ENCODE measurements around the gene MYH9. TPM values are rescaled to one million over a fixed set of nuclear protein-coding genes. Genes with fewer than 3 reads are reported as not detected.

MYH9 gene
- polyA plus RNA-seq, 1 donor from 2014 or later: 7.1 TPM

GRCh38 chr22:36232715-36233401, 154.9 kb downstream of the MYH9 start:
- H3K9ac ChIP-seq (ENCODE audit: low read length): no peak overlapping the region
- H3K4me3 ChIP-seq (ENCODE audit: low read length): no peak overlapping the region
- H3F3A ChIP-seq (ENCODE audit: insufficient read depth, low read length, poor library complexity, severe bottlenecking): no peaks in the 10 kb centered on the region
- no peak overlapping the region for H3K4me2 ChIP-seq (ENCODE audit: low read length)
- H3K9me2 ChIP-seq (ENCODE audit: insufficient read depth, low read length): no peaks in the 10 kb centered on the region
- H4K20me1 ChIP-seq (ENCODE audit: insufficient read depth): no peaks in the 10 kb centered on the region
- TF ChIP-seq REST (IDR thresholded peaks at IDR 0.05; ENCODE audit: borderline replicate concordance): no peak
- no peak for TF ChIP-seq POLR2AphosphoS5 (IDR thresholded peaks at IDR 0.05)
- no peak for TF ChIP-seq CTCF (IDR thresholded peaks at IDR 0.05; ENCODE audit: poor library complexity, severe bottlenecking)
- no peak for TF ChIP-seq EP300 (conservative IDR thresholded peaks at IDR 0.05; ENCODE audit: poor library complexity, severe bottlenecking)
- no peak for TF ChIP-seq SMC3 (conservative IDR thresholded peaks at IDR 0.05; ENCODE audit: poor library complexity)
- no peak for TF ChIP-seq EZH2 (IDR thresholded peaks at IDR 0.05; ENCODE audit: borderline replicate concordance, insufficient read depth, low read length, poor library complexity, severe bottlenecking)
- H3K9me3 ChIP-seq (ENCODE audit: low read length): no peaks in the 10 kb centered on the region
- no peak overlapping the region for H3K27ac ChIP-seq (ENCODE audit: low read length)
- H3K36me3 ChIP-seq (ENCODE audit: insufficient read depth, low read length): no peaks in the 10 kb centered on the region
- no peak overlapping the region for H2AFZ ChIP-seq (ENCODE audit: low read depth, low read length)
- H3K79me2 ChIP-seq (replicated peaks; ENCODE audit: insufficient read depth, low read length): no peaks in the 10 kb centered on the region
- no peaks in the 10 kb centered on the region for H3K27me3 ChIP-seq (ENCODE audit: insufficient read depth, low read depth, low read length)

Small RNA genes within 50 kb of the gene (small RNA-seq; reads per million reads assigned to genes)
- 0 to 0.66 (median 0) reads per million in 3 experiments for gene MIR6819

Other genes starting within 250 kb of the MYH9 start
- gene APOL3, start 227.2 kb downstream of the MYH9 start, polyA plus RNA-seq: not detected in 2 replicates
- gene APOL4, start 186.2 kb downstream of the MYH9 start, polyA plus RNA-seq: not detected in 2 replicates
- not detected in 2 replicates for gene APOL2, start 148.4 kb downstream of the MYH9 start, polyA plus RNA-seq
- not detected in 2 replicates for gene APOL1, start 134.8 kb downstream of the MYH9 start, polyA plus RNA-seq
- gene TXN2, start 93.7 kb upstream of the MYH9 start, polyA plus RNA-seq: 26.2 and 44.3 TPM in 2 replicates
- gene FOXRED2, start 119.1 kb upstream of the MYH9 start, polyA plus RNA-seq: 7.9 and 9.6 TPM in 2 replicates
- gene EIF3D, start 141.2 kb upstream of the MYH9 start, polyA plus RNA-seq: 114 and 133 TPM in 2 replicates